ENCODE measurements around the gene MALT1.

Gene MALT1

DNA sequence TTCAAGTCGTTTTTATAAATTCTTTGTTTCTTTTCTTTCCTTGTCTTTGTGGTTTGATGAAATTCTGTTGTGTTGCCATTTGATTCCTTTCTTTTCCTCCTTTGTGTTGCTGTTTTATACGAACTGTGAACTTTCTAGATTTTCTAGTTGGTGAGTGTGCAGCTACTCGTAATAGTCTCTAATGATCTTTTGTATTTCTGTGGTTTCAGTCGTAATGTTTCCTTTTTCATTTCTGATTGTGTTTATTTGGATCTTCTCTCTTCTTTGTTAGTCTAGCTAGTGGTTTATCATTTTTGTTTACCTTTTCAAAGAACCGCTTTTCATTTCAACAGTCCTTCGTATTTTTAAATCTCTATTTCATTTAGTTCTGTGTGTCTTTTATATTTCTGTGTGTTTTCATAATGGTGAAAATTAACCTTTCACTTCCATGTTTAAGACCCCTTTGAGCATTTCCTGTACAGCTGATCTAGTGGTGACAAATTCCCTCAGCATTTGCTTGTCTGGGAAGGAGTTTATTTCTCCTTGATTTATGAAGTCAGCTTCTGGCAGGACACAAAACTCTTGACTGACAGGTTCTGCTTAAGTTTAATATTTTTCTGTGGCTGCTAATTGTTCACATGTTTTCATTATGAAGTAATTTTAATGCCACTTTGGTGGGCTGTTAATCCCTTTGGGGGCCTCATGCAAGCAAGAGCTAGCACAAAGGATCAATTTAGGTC is 16.2 kb upstream of the MALT1 start:
- FAIRE-seq: peak; percentile 24

DNA sequence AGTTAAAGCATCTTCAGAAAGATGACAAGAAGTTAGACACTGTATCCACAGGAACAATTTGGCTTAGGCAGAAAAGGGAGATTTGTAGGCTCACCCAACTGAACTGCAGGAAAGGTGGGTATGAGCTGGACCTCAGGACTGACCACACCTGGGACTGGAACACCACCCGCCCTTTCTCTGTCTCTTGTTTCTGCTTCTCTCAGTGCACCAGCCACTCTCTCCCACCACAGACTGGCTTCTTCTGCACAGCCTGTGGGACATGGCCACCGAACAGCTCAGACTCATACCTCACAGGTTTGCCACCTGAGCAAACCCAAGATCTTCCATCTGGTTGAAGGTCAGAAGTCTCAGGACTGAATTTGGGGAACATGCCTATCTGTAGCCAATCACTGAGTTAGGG is 14.2 kb upstream of the MALT1 start:
- no peak for FAIRE-seq

DNA sequence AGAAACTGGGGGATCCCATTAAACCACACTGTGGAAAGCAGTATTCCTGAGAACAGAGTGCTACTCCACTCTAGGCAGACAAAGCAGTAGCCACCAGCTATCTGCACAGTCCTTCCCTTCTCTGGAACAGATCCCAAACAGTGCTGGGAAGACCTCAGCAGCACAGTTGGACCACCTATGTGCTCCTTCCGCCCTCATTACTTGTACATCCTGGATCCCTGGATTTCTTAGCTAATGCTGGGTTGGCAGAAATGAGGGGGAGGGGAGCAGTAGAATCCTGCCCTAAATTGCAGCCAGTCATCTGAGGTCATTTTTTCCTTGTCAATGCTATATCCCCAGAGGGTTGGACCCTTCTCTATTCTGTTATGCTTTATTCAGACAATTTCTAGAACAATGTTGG is 13.8 kb upstream of the MALT1 start:
- FAIRE-seq: no peak

DNA sequence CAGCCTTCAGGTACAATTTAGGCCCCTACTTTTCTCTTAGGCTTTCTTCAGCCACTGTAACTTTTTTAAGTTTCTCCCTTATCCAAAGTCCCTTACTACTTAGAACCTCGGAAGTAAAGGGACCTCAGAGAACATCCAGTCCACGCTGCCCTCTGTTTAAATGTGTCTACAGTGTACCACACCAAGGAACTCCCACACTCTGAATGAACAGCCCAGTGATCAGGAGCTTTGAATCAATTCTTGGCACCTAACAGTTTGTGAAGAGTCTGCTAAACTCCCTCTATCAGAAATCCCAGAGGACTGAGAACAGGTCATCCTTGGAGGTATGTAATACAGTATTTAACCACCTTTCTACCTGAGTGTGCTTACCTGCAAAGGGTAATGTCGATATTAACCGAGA is 11.6 kb upstream of the MALT1 start:
- no peak for FAIRE-seq

DNA sequence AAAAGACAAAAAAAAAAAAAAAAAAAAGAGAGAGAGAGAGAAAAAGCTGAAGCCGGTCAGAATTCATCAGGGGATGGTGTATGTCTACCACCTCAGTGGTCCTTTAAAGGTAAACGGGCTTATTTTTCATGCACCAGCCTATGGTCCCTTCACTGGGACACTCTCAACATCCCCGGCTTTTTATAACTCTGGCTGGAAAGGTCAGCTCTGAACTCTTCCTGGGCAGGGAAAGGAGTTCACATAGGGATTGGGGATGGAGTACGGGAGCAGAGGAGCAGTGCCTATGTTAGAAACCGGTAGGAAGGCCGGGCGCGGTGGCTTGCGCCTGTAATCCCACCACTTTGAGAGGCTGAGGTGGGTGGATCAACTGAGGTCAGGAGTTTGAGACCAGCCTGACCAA is 10.3 kb upstream of the MALT1 start:
- no peak for FAIRE-seq

DNA sequence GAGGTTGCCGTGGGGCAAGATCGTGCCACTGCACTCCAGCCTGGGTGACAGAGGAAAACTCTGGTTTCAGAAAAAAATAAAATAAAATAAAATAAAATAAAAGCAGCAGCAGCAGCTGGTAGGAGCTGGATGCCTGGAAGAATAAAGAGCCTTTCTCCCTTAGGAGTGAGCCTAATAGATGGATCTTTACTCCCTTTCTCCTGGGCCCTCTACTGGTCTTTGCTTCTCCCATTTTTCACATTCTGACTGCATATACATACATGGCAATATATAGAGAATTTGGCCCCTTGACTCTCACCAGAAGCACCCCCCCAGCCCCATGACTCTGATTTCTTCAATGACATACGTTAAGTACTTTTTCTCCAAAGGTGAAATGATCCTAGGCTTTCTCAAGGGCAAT is 9.8 kb upstream of the MALT1 start:
- FAIRE-seq: no peak

DNA sequence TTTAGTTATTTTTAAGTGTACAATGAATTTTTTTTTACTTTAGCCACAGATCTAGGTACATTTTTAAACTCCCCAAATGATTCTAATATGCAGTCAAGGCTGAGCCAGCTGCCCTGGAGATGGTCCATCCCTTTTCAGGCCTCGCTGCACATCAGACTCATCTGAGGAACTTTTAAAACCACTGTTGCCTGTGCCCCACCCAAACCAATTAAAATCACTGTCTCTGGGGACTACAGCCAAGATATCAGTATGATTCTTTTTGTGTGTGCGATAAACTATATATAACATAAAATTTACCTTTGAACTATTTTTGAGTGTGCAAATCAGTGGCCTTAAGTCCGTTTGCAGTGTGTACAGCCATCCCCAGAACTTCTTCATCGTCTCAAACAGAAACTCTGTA is 9.1 kb upstream of the MALT1 start:
- FAIRE-seq: no peak

DNA sequence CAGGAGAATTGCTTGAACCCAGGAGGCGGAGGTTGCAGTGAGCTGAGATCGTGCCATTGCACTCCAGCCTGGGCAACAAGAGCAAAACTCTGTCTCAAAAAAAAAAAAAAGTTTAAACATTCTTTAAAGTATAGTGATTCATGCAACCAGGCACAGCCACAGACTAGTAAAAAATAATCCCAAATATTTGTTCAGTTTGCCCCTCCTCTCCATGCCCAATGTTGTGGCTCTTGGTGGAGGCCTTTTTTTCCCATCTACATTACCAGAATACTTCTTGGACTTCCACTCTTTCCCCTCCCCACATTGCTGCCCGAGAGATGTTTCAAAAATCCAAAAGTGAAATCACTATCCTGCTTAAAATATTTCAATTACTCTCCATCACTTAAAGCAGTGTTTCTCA is 5.1 kb upstream of the MALT1 start:
- no peak for FAIRE-seq

DNA sequence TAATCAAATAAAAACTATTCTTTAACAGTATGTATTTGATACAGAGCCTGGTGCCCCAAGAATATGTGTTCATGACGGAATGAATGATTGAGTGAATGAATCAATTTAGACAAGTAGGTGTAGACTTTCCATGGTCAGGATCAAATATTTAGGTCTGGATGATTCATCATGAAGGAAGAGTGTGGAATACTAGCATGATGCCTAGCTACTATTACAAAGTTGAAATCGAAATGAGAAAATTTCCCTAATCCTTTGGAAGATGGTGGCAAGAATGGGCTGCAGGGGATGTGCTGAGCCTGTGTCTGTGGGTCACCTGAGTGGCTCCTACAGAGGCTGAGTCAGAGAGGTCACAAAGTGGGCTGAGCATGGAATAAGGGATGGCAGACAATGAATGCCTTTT is 3.1 kb upstream of the MALT1 start:
- no peak for FAIRE-seq

DNA sequence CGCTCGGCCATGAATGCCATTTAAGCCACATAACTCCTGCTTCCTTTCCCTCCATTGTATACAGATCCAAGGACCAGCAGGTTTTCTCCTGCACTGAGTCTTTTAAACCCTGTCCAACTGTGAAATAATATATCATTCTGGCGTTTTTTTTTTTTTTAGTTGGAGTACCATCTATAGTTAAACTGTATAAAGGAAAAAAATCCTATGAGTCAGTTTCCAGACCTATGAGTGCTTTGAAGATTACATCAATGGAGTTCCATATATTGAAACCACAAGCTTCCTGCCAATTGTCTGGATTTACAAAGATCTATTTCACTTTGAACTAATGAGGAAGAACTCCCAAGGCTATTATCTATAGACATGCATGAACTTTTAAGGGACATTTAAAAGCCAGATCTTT is 2.4 kb upstream of the MALT1 start:
- FAIRE-seq: no peak

DNA sequence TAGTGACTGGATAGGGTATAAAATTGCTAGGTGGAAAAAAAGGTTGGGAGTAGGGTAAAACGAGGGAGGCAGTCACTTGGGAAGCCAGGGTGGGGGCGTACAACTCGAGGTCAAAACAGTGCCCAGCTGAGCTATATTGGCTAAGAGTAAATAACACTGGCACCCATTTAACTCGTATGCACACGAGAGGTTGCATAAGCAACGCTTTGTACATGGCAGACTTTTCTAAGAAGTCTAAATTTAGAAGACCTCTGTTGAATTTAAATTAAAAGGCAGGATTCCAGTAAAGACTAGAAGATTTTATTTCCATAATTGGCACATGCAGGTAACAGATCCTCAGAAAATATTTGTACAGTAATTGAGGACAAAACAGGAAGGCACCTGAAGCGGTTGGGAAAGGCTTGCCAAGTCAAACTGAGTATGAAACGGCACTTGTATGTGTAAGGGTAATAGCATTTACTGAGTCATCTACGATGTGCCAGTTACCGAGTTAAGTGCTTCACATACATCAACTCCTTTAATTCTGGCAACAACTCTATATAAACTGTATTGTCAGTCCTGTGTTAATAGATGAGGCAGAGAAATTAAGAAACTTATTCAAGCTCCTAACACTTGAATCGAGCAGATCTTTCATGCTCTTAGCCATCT is 1.4 kb upstream of the MALT1 start:
- FAIRE-seq: no peak

DNA sequence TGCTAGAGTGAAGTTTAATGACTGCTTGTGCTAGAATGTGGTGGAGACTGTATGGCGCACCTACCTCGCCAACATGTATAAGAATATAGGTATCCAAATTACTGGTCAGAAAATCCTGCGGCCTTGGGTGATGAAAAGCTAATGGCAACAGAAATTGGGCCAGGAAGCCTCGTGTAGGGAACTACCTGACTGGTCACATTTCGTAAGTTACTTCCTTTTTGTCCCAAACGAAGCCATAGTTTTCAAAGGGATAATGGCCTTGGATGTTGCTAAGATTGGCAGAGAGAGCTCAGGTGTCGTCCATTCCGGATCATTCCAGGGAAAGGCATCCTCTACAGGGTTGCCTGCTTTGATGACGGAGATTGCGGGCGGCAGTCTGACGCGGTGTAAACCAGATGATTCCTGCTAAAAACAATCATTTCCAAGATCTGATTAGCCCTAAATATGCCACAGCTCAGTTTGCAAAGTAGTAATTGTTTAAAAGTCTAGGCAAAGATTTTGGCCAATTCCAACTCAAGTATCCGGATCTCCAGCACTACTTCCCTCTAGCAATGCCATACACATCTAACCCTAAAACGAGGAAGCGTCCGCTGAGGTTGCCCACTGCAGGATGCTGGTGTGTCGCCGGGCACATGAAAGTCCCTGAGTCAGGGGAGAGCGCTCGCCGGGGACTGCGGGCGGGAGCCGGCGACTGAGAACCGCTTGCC is 708 bp upstream of the MALT1 start:
- no peak for FAIRE-seq

DNA sequence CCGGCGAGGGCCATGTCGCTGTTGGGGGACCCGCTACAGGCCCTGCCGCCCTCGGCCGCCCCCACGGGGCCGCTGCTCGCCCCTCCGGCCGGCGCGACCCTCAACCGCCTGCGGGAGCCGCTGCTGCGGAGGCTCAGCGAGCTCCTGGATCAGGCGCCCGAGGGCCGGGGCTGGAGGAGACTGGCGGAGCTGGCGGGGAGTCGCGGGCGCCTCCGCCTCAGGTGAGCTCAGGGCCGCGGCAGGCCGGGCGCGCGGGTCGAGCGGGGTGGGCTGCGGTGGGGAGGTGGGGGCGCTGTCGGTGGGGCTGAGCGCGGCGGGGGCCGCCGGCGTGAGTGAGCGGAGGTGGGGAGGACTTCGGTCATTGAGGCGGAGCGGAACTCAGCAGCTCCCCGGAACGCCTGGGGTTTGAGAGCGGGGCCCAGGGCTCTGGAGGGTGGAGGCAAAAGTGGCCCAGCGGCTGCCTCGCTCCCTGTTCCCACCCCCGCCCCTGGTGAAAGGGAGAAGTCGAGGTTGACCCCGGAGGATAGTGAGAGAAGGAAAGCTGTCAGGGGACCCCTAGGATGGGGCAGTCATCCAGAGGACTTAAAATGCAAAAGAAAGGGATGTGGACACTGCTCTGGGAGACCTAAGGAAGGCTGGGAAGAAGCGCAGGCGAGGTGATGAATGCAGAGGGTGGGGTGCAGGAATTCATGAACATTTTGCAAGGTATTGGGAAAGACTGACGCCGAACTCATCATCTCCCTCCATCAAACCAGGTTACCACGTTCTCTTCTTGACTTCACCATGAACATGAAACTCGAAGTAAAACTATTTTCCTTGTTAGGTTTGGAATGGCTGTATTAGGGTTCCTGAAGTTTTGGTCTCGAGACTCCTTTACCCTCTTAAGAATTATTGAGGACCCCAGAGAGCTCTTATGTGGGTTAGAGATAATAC is 633 bp downstream of the MALT1 start:
- FAIRE-seq: no peak

DNA sequence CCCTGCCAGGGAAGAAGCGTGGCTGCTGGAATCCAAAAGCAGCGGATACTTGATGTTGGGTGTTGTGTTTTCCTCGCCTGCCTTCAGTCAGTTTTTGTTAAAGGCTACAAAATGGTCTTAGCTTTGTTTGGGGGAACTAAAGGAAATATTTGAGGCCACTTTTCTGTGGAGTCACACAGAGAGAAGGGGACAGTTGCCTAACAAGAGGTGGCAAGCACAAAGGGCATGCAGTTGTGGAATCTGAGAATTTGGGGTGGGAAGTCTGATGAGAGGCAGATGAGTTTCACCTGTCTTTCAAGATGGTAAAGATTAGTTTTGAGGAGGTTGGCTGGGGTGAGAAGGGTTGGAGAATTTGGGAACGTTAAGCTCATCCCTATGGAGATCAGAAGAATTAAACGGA is 2.9 kb downstream of the MALT1 start:
- FAIRE-seq: no peak

DNA sequence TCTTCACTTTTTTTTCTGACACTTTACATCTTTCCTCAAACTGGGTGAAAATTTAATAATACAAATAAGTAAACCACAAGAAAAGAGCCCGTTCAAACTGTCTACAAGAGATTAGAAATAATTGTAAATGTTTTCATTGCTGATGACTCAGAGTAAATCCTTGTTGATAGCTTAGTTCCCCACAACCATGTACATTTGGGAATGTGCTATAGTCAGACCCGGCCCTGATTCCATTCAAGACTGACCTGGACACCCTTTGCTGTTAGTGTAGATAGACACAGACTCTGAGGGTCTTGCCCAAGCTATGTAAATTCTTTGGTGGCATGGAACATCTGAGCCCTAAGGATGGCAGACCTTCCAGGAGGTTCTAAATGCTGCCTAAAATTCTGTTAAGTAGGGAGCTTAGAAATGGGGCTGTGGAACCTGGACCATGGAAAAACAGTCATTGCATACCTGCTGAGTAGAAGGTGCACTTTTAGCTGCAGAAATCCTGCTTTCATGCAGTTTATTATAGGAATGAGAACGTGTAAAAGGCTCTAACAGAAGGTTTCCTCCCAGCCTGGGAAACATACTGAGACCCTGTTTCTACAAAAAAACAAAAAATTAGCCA is 3.7 kb downstream of the MALT1 start:
- FAIRE-seq: no peak

DNA sequence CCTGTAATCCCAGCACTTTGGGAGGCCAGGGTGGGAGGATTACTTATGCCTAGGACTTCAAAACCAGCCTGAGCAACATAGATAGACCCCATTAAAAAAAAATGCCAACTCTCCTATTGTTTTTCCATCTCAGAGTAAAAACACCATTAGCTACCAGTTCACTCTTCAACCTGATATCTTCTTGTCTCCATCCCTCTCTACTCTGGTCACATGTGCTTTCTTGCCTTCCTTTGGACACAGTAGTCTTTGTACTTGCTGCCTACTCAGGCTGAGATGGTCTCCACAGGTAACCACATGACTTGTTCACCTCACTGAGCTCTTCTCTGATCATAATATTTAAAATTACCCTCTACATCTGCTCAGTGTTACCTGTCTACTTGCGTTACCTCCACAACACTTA is 5.0 kb downstream of the MALT1 start:
- FAIRE-seq: no peak

DNA sequence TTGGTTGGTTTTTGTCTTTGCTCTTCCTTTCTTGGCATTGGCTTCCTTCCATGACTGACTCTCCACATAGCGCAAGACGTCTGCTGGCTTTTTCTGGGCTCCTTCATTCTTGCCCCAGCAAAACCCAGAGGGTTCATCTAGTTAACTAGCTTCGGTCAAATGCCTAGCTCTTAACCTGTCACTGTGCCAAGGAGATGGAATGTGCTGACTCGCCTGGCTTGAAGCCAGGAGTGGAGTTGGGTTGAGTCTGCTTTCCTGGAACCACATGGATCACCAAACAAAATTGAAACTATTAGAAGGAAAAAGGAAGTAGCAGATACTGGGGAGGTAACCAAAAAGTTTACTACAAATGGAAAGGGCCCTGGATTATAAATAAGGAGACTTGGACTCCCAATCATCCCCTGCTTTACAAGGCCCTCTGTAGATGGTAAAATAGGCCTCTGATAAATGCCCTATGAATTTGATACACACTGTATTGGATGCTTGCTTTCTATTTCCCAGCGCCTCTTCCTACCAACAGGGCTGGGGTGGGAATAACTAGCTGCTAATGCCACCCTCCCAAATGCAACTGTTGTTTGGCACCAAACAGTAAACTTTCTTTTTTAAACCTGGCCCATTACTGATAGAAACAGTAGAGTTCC is 11.3 kb downstream of the MALT1 start:
- FAIRE-seq: no peak

DNA sequence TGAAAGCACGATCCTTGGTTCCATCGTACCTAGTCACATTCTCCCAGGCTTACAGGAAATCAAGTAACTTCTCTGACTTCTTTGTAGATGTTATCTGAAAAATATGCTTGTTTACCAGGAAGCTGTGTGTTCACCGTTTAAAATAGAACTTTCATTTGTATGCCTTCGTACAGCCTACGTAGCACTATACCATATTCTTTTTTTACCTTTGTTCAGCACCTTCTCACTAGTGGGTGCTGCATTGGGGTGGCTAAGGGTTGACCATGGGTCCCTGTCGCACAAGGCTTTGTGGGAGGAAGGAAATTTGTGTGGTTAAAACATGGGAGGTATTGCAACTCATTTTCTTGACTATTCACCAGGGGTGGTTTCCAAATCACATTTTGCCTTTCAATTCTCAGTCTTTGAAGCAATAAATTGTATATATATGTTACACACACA is 16.6 kb downstream of the MALT1 start:
- no peak for FAIRE-seq

DNA sequence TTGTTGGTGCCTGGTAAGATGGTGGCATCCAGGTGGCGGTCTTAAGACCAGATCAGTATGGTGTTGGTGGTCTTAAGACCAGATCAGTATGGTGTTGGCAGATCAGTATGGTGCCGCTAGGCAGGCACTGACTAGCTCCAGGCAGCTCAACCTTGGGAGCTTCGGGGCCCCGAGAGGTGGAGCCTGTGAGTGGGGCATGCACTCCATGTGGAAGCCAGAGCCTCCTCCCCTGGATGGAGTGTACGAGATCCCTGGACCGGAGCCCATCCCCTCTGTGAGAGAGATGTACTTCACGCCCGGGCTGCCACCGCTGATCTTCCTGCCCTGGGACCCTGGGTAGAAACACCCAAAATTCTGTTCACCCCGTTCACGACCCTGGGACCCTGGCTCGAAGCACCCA is 19.0 kb downstream of the MALT1 start:
- FAIRE-seq: no peak

DNA sequence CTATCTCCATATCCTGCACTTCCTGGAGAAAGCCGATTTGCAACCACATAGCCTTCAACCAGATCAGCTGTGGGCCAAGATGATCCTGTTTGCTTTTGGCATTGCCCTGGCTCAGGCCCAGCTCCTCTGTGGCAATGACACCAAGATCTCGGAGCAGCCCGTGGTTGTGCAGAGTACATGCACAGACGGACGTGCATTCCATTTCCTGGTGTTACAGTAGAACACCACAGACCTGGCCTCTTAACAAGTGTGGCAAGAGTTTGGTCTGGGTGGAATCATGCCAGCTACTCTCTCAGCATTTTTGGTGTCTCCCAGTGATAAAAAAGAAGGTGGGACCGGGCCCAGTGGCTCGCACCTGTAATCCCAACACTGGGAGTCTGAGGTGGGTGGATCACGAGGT is 20.0 kb downstream of the MALT1 start:
- no peak for FAIRE-seq

DNA sequence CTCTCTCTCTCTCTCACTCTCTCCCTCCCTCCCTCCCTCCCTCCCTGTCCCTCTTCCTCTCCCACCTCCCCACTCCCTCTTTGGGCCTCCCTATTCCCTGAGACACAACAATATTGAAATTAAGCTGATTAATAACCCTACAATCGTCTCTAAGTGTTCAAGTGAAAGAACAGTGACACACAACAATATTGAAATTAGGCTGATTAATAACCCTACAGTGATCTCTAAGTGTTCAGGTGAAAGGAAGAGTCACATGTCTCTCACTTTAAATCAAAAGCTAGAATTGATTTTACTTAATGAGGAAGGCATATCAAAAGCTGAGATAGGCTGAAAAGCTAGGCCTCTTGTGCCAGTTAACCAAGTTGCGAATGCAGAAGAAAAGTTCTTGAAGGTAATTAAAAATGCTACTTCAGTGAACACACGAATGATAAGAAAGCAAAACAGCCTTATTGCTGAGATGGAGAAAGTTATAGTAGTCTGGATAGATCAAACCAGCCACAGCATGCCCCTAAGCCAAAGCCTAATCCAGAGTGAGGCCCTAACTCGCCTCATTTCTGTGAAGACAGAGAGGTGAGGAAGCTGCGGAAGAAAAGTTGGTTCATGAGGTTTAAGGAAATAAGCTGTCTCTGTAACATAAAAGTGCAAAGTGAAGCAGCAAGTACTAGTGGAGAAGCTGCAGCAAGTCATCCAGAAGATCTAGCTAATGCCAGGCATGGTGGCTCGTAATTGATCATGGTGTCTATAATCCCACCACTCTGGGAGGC is 21.3 kb downstream of the MALT1 start:
- no peak for FAIRE-seq

Data from colon (tissue), 2 donors.